ENCODE measurements around the gene ARL8B. TPM values are rescaled to one million over a fixed set of nuclear protein-coding genes. Genes with fewer than 3 reads are reported as not detected.

The ARL8B gene
- total RNA-seq, 1 experiment from 2014 or later = 28.3 TPM

DNA sequence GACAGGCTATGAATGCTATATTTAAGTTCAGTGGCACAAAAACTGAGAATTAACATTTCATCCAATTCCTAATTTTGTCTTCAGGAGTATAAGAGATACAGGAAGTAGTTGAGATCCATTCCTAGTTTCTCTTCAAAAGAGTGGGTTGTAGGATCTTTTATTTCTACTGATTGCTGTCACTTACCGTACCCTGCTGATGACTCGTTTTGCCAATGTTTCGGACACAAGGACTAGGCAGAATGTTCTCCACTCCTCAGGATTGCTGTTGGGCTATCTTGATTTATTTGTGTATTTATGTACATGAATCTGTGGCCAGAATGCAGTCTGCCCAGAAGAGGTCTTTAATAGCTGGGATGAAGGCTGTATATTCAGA is 11.9 kb downstream of the ARL8B start:
- TF ChIP-seq TEAD1 (CRISPR knock-in tag; IDR thresholded peaks at IDR 0.05) = no peak
- TF ChIP-seq KAT7 (CRISPR knock-in tag; IDR thresholded peaks at IDR 0.05; ENCODE audit: borderline replicate concordance) = no peak
- TF ChIP-seq, protein P1, sequence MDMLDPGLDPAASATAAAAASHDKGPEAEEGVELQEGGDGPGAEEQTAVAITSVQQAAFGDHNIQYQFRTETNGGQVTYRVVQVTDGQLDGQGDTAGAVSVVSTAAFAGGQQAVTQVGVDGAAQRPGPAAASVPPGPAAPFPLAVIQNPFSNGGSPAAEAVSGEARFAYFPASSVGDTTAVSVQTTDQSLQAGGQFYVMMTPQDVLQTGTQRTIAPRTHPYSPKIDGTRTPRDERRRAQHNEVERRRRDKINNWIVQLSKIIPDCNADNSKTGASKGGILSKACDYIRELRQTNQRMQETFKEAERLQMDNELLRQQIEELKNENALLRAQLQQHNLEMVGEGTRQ (CRISPR knock-in tag; IDR thresholded peaks at IDR 0.05) = no peak
- no peak for TF ChIP-seq NFATC4 (CRISPR knock-in tag; IDR thresholded peaks at IDR 0.05)
- TF ChIP-seq IRF2 (CRISPR knock-in tag; IDR thresholded peaks at IDR 0.05; ENCODE audit: borderline replicate concordance, low read depth) = no peak
- TF ChIP-seq, protein P2, sequence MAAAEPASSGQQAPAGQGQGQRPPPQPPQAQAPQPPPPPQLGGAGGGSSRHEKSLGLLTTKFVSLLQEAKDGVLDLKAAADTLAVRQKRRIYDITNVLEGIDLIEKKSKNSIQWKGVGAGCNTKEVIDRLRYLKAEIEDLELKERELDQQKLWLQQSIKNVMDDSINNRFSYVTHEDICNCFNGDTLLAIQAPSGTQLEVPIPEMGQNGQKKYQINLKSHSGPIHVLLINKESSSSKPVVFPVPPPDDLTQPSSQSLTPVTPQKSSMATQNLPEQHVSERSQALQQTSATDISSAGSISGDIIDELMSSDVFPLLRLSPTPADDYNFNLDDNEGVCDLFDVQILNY (CRISPR knock-in tag; IDR thresholded peaks at IDR 0.05) = no peak
- TF ChIP-seq GABPB1 (CRISPR knock-in tag; IDR thresholded peaks at IDR 0.05) = no peak
- TF ChIP-seq ZNF396 (CRISPR knock-in tag; IDR thresholded peaks at IDR 0.05; ENCODE audit: borderline replicate concordance) = no peak
- TF ChIP-seq, protein P3, sequence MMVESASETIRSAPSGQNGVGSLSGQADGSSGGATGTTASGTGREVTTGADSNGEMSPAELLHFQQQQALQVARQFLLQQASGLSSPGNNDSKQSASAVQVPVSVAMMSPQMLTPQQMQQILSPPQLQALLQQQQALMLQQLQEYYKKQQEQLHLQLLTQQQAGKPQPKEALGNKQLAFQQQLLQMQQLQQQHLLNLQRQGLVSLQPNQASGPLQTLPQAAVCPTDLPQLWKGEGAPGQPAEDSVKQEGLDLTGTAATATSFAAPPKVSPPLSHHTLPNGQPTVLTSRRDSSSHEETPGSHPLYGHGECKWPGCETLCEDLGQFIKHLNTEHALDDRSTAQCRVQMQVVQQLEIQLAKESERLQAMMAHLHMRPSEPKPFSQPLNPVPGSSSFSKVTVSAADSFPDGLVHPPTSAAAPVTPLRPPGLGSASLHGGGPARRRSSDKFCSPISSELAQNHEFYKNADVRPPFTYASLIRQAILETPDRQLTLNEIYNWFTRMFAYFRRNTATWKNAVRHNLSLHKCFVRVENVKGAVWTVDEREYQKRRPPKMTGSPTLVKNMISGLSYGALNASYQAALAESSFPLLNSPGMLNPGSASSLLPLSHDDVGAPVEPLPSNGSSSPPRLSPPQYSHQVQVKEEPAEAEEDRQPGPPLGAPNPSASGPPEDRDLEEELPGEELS (CRISPR knock-in tag; IDR thresholded peaks at IDR 0.05) = no peak
- TF ChIP-seq, protein P4, sequence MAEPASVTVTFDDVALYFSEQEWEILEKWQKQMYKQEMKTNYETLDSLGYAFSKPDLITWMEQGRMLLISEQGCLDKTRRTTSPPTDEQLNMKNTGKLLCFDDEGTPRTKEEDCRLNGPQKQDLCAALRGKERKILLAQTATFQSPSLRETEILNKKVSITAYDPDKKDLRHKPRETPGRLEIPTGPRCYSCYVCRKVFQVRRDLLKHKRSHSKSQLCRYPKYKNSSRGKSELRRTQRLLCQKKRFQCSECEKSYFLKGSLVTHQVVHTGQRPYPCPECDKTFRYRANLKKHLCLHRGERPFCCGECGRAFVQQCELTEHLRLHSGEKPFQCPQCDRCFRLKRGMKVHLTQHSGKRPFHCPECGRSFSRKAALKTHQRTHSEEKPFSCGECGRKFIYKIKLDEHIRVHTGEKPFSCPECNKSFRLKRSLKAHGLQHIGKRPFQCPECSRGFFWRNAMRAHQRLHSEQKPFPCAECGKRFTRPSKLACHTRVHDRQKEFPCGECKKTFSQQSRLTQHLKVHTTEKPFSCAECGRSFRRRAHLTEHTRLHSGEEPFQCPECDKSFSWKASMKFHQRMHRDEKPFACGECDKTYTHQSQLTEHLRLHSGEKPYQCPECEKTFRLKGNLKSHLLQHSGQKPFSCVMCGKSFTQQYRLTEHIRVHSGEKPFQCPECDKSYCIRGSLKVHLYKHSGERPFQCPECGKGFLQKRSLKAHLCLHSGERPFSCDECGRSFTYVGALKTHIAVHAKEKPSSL (CRISPR knock-in tag; conservative IDR thresholded peaks at IDR 0.05) = no peak
- no peak for TF ChIP-seq ZNF423 (CRISPR knock-in tag; IDR thresholded peaks at IDR 0.05)
- no peak for TF ChIP-seq TP53 (CRISPR knock-in tag; IDR thresholded peaks at IDR 0.05)
- TF ChIP-seq GTF2I (CRISPR knock-in tag; conservative IDR thresholded peaks at IDR 0.05) = no peak
- no peak for TF ChIP-seq JUN (CRISPR knock-in tag; IDR thresholded peaks at IDR 0.05)
- no peak for TF ChIP-seq NR1H2 (CRISPR knock-in tag; IDR thresholded peaks at IDR 0.05)
- no peak for TF ChIP-seq NFYB (CRISPR knock-in tag; conservative IDR thresholded peaks at IDR 0.05; ENCODE audit: low read depth)
- TF ChIP-seq, protein P5, sequence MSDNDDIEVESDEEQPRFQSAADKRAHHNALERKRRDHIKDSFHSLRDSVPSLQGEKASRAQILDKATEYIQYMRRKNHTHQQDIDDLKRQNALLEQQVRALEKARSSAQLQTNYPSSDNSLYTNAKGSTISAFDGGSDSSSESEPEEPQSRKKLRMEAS (CRISPR knock-in tag; IDR thresholded peaks at IDR 0.05) = no peak
- no peak overlapping the region for H3K4me3 Mint-ChIP-seq

DNA sequence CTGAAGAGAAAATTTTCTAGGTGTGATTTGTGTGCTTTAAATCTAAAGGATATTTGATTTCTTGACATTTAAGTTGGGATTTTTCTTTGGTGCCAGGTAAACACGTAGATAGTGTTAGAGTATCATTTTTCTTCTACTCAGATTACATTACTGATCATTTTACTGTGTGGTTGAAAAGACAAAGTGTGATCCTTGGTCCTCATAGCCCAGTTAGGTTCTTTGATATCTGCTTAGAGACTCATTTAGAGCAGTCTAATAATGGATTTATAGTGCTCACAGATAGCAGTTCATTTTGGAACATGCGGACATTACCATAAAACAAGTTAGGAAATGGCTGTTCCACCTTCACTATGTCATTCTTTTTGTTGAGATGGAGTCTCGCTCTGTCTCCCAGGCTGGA is 12.4 kb downstream of the ARL8B start:
- Mint-ChIP-seq H3K9me3 (no peaks in the 10 kb centered on the region), H3K36me3 (0 out of 2 replicates have a peak, but pooled peaks cover 3% of the 10 kb centered on the region), H3K4me1 (peaks cover 51% of the 10 kb centered on the region), H3K27me3 (ENCODE audit: low read depth) (no peaks in the 10 kb centered on the region), H3K4me3 (no peak overlapping the region), H3K27ac (peak overlapping the region; percentile 54)
- no peak for ATAC-seq
- no peak for TF ChIP-seq CBFB (CRISPR knock-in tag; IDR thresholded peaks at IDR 0.05; ENCODE audit: low read depth)
- no peak for TF ChIP-seq FOXK1 (CRISPR knock-in tag; IDR thresholded peaks at IDR 0.05)
- no peak for TF ChIP-seq RORB (CRISPR knock-in tag; IDR thresholded peaks at IDR 0.05)
- POLR2A ChIA-PET = no interaction called here
- no peak for DNase-seq (ENCODE audit: low spot score)
- CTCF ChIA-PET = interaction anchor here (1.0 kb wide), 1 partner anchor 11 kb away, joined by 3 read pairs; no protein-coding TSS in a partner anchor

More for the DNA sequence above, 11.9 kb downstream of the ARL8B start:
- Mint-ChIP-seq H3K27me3 (ENCODE audit: low read depth) (no peaks in the 10 kb centered on the region), H3K36me3 (0 out of 2 replicates have a peak, but pooled peaks cover 3% of the 10 kb centered on the region), H3K27ac (peak overlapping the region; percentile 54), H3K4me1 (peaks cover 51% of the 10 kb centered on the region), H3K9me3 (no peaks in the 10 kb centered on the region)
- no peak for DNase-seq (ENCODE audit: low spot score)
- no peak for ATAC-seq
- ChIA-PET CTCF (no interaction called here), POLR2A (no interaction called here)
